Upper lobe of left lung (tissue), 6 donors: ENCODE data around the gene ACR. TPM values are rescaled to one million over a fixed set of nuclear protein-coding genes. Genes with fewer than 3 reads are reported as not detected.

ENCODE experiments used
- ATAC-seq, 2 donors: fragments of 200-7000 bp; cut with Tn5 transposase; one replicate each; pipeline ENCODE4 v1.9.1; 2022; ENCODE audit warnings: mild to moderate bottlenecking in 2 of 2, moderate library complexity in 2 of 2; ENCODE audit not compliant: low FRiP score in 2 of 2
- DNase-seq, 2 donors: peaks; one replicate each; pipeline ENCODE4 v3.0.0-alpha.2; 2019 to 2020
- H3K27ac ChIP-seq, 4 donors: fragments of 200-600 bp; sonication (generic); one replicate each; pipeline ENCODE4 v1.5.1; 2016 to 2019
- H3K27me3 ChIP-seq, 4 donors: fragments of 200-600 bp; sonication (generic); one replicate each; pipeline ENCODE4 v1.5.1; 2017 to 2019
- H3K36me3 ChIP-seq, 4 donors: fragments of 200-600 bp; sonication (generic); one replicate each; pipeline ENCODE4 v1.5.1; 2016 to 2019
- H3K4me1 ChIP-seq, 4 donors: fragments of 200-600 bp; sonication (generic); one replicate each; pipeline ENCODE4 v1.5.1; 2018 to 2019
- H3K4me3 ChIP-seq, 4 donors: fragments of 200-600 bp; sonication (generic); one replicate each; pipeline ENCODE4 v1.5.1; 2017 to 2019; ENCODE audit warnings: mild to moderate bottlenecking in 2 of 4, moderate library complexity in 1 of 4
- H3K9me3 ChIP-seq, 4 donors: fragments of 200-600 bp; sonication (generic); one replicate each; pipeline ENCODE4 v1.5.1; 2018 to 2019
- EP300 ChIP-seq, 4 donors: sonication (generic); formaldehyde crosslinking; IDR thresholded peaks; one replicate each; pipeline ENCODE4 v1.5.1; 2017; ENCODE audit warnings: antibody characterized with exemption in 4 of 4, control low read depth in 2 of 4
- POLR2A ChIP-seq, 4 donors: fragments of 450-650 bp; IDR thresholded peaks; one replicate each; pipeline ENCODE4 v1.5.1; 2016 to 2017; ENCODE audit warnings: antibody characterized with exemption in 4 of 4, mild to moderate bottlenecking in 2 of 4
- POLR2AphosphoS5 ChIP-seq, 2 donors: sonication (generic); formaldehyde crosslinking; IDR thresholded peaks; one replicate each; pipeline ENCODE4 v1.5.1; 2017; ENCODE audit warnings: antibody characterized with exemption in 2 of 2
- WGBS, 2 donors: methylation state at CpG; one replicate each; pipeline ENCODE4 v1.1.5; 2017 to 2018; 5-methylcytosine and 5-hydroxymethylcytosine counted together
- total RNA-seq, 6 donors: library from RNA; depleted of rRNA in 4 of 6; stranded (reverse); fragments of >200 nt in 4 of 6; gene quantifications; one replicate each; pipeline versions ENCODE4 v1.1.0 to v1.2.1, GENCODE V29; 2016 to 2021
- TF ChIP-seq, protein P1 (sequence below), 6 experiments: fragments of 450-650 bp in 4 of 6; fragments of 200-600 bp in 2 of 6; sonication (generic) in 2 of 6; IDR thresholded peaks; one replicate each; pipeline ENCODE4 v1.5.1; 2016 to 2019; ENCODE audit warnings: antibody characterized with exemption in 6 of 6
- donor health status: DM: no; HTN: no; CAD: no; lungs with moderate emphysema.
- donor health status: DM: no; HTN: yes; CAD: no; lungs with severe emphysema.

Gene ACR
- total RNA-seq, 6 donors from 2014 or later, result 0.71 to 3.9 (median 1.5) TPM

DNA sequence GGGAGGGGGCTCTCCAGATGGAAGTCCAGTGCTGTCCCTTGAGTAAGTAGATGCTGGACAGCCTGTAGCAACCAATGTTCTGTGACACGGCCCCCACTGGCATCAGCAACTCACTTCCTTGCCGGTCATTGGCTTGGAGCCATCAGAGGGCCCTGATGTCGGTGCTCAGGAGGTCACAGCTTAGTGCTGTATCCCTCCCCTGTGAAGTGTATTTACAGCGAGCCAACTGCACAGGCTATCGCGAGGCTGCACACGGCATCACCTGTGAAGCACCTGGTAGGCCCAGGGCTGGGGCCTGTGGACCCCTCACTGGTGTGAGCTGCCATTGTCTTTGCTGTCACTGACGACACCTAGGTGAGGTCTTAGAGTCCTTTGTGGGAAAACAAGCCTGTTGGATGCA is 13.4 kb upstream of the ACR start:
- Histone ChIP-seq H3K4me3 (no peak overlapping the region), H3K9me3 (no peaks in the 10 kb centered on the region), H3K36me3 (peaks cover 0 to 73% (median 24%) of the 10 kb centered on the region in 4 donors), H3K4me1 (peaks cover 5 to 43% (median 15%) of the 10 kb centered on the region in 4 donors), H3K27ac (no peak overlapping the region), H3K27me3 (no peaks in the 10 kb centered on the region)
- 77 to 88% methylated on average over 8 of the region's 8 CpGs for WGBS, 2 donors
- ATAC-seq (no peak), DNase-seq (no peak)
- TF ChIP-seq POLR2AphosphoS5 (IDR thresholded peaks at IDR 0.05) (no peak), EP300 (IDR thresholded peaks at IDR 0.05) (no peak), POLR2A (IDR thresholded peaks at IDR 0.05) (no peak)
- TF ChIP-seq, protein P1, sequence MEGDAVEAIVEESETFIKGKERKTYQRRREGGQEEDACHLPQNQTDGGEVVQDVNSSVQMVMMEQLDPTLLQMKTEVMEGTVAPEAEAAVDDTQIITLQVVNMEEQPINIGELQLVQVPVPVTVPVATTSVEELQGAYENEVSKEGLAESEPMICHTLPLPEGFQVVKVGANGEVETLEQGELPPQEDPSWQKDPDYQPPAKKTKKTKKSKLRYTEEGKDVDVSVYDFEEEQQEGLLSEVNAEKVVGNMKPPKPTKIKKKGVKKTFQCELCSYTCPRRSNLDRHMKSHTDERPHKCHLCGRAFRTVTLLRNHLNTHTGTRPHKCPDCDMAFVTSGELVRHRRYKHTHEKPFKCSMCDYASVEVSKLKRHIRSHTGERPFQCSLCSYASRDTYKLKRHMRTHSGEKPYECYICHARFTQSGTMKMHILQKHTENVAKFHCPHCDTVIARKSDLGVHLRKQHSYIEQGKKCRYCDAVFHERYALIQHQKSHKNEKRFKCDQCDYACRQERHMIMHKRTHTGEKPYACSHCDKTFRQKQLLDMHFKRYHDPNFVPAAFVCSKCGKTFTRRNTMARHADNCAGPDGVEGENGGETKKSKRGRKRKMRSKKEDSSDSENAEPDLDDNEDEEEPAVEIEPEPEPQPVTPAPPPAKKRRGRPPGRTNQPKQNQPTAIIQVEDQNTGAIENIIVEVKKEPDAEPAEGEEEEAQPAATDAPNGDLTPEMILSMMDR (IDR thresholded peaks at IDR 0.05), result no peak

DNA sequence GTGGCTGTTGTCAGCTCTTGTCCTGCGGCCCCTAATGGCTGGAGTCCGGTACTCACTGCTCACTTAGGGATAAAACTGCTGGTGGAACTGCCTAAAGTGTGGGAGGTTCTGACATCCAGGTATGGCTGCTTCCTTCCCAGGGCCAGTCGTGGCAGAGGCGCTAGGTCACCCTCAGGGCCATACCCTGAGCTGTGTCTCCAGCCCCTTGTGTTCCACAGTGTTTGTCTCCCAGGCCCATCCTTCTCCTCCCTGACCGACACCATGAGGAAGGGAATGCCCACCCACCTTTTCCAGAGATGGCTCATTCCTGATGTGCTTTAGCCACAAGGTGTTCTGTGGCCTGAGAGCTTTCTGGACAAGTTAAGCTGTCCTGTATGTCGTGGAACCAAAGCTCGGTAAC is 12.4 kb upstream of the ACR start:
- TF ChIP-seq, protein P1 (IDR thresholded peaks at IDR 0.05), result no peak
- H3K27me3 ChIP-seq, result no peaks in the 10 kb centered on the region
- H3K9me3 ChIP-seq, result no peaks in the 10 kb centered on the region
- peaks cover 0 to 73% (median 24%) of the 10 kb centered on the region in 4 donors for H3K36me3 ChIP-seq
- H3K4me3 ChIP-seq, result no peak overlapping the region
- 95 to 100% methylated on average over 1 to 7 of the region's 7 CpGs for WGBS, 2 donors
- H3K4me1 ChIP-seq, result peaks cover 5 to 38% (median 16%) of the 10 kb centered on the region in 4 donors
- H3K27ac ChIP-seq, result no peak overlapping the region
- ATAC-seq (no peak), DNase-seq (no peak)

DNA sequence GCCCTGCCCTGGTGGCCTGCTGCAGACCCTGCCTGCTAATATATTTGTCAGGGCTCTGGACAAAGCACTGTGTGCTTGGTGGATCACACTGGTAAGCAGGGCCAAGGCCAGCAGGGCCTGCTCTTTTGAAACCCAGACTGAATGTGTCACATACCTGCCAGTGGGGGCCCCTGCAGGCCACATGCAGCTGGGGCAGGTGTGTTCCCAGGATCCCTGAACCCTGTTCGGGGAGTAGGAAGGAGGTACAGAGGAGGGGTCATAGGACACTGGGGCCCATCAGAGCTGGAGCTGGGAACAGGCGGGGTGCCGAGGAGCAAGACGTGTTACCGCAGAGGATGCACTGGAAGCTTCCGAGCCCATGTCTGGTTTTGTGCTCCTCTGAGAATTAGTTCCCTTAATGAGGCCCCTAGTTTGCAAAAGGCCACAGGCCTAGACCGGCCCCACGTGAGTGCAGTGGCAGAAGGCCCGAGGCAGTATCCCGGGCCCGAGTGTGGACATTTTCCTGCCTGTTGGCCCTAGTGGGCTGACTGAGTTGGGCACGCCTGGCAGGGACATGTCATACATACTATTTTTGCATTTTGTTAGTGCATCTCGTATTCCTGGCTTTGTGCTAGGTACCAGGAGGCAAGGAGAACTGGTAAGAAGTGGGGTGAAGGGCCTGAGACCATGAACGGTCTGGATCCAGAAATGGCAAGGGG is 11.2 kb upstream of the ACR start:
- no peak for DNase-seq
- H3K9me3 ChIP-seq, result no peaks in the 10 kb centered on the region
- TF ChIP-seq, protein P1 (IDR thresholded peaks at IDR 0.05), result no peak
- TF ChIP-seq POLR2AphosphoS5 (IDR thresholded peaks at IDR 0.05) (no peak), POLR2A (IDR thresholded peaks at IDR 0.05) (no peak), EP300 (IDR thresholded peaks at IDR 0.05) (no peak)

DNA sequence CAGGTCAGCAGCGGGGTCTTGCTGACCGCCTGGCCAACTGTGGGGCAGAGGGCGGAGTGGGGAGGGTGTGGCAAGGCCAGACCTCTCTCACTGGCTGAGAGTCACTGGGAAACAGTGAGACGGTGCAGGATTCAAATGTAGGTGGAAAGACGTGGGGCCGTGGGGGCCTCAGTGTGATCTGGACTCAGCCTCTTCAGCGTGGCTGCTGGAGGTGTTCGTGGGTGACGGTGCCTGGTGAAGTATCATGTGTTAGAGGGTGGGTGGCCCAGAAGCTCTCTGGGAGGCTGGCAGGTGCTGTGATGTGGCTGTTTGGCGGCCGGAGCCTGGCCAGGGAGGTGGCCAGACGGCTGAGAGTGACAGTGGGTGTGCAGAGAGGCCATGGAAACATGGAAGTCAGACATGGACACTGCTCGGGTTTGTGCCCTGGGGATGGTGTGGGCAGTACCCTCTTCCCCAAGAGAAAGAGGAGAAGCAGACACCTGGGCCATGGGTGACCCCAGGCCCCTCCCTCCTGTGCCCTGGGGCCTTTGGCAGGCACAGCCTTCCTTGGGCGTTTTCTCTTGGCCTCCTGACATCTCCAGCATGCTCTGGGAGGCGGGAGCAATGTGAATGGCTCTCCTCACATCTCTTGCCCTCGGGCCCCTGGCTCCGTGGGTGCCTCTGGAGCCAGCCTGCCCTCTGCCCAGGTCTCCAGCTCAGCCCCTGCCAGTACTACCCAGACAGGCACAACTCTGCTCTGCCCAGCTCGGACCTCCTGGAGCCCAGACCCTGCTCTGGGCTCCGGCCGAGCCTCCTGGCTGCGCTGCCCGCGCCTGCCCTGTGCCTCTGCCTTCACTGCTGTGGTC is 10.1 kb upstream of the ACR start:
- Histone ChIP-seq H3K9me3 (no peaks in the 10 kb centered on the region), H3K4me1 (peaks cover 18 to 46% (median 27%) of the 10 kb centered on the region in 4 donors), H3K27me3 (no peaks in the 10 kb centered on the region), H3K4me3 (no peak overlapping the region), H3K27ac (no peak overlapping the region), H3K36me3 (peaks cover 0 to 56% (median 20%) of the 10 kb centered on the region in 4 donors)
- no peak for TF ChIP-seq POLR2A (IDR thresholded peaks at IDR 0.05)
- TF ChIP-seq EP300 (IDR thresholded peaks at IDR 0.05), result no peak
- TF ChIP-seq POLR2AphosphoS5 (IDR thresholded peaks at IDR 0.05), result no peak
- TF ChIP-seq, protein P1 (IDR thresholded peaks at IDR 0.05), result no peak
- 79 to 80% methylated on average over 19 to 23 of the region's 23 CpGs for WGBS, 2 donors
- DNase-seq (no peak), ATAC-seq (no peak)

More for the DNA sequence above, 11.2 kb upstream of the ACR start:
- no peak for ATAC-seq
- Histone ChIP-seq H3K4me1 (peaks cover 13 to 39% (median 22%) of the 10 kb centered on the region in 4 donors), H3K27me3 (no peaks in the 10 kb centered on the region), H3K36me3 (peaks cover 0 to 63% (median 23%) of the 10 kb centered on the region in 4 donors), H3K4me3 (no peak overlapping the region), H3K27ac (no peak overlapping the region)
- WGBS, 2 donors, result 85 to 91% methylated on average over 14 of the region's 14 CpGs
